Hepatocyte (in vitro differentiated cells): ENCODE measurements around the gene PAOX.
A peak's percentile ranks its signal among the peaks of the same experiment; 100 is the strongest.

Experiments
- EZH2 ChIP-seq: fragments of 200-600 bp; sonication (generic); IDR thresholded peaks from 2 replicates; pipeline ENCODE4 v1.6.1; 2016; ENCODE audit warnings: antibody characterized with exemption, mild to moderate bottlenecking, borderline replicate concordance
- TF ChIP-seq, protein P1 (sequence below): fragments of 200-600 bp; sonication (generic); IDR thresholded peaks from 2 replicates; pipeline ENCODE4 v1.5.1; 2016; ENCODE audit warnings: antibody characterized with exemption, mild to moderate bottlenecking; ENCODE audit not compliant: poor library complexity

GRCh38 chr10:133336577-133337369 lies 42.3 kb upstream of the PAOX start, which contains the start of gene CALY:
- TF ChIP-seq, protein P1, sequence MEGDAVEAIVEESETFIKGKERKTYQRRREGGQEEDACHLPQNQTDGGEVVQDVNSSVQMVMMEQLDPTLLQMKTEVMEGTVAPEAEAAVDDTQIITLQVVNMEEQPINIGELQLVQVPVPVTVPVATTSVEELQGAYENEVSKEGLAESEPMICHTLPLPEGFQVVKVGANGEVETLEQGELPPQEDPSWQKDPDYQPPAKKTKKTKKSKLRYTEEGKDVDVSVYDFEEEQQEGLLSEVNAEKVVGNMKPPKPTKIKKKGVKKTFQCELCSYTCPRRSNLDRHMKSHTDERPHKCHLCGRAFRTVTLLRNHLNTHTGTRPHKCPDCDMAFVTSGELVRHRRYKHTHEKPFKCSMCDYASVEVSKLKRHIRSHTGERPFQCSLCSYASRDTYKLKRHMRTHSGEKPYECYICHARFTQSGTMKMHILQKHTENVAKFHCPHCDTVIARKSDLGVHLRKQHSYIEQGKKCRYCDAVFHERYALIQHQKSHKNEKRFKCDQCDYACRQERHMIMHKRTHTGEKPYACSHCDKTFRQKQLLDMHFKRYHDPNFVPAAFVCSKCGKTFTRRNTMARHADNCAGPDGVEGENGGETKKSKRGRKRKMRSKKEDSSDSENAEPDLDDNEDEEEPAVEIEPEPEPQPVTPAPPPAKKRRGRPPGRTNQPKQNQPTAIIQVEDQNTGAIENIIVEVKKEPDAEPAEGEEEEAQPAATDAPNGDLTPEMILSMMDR, result no peak
- peak; percentile 56 for TF ChIP-seq EZH2
